H1 (cell line): Measurements from ENCODE around the gene CCDC192. TPM values are rescaled to one million over a fixed set of nuclear protein-coding genes. Genes with fewer than 3 reads are reported as not detected.

Experiments
- EZH2 ChIP-seq: fragments of 200-600 bp; sonication (generic); IDR thresholded peaks from 2 replicates; pipeline ENCODE4 v1.7.1; 2012; ENCODE audit warnings: low read depth, mild to moderate bottlenecking, moderate library complexity, low read length, inconsistent platforms; ENCODE audit not compliant: severe bottlenecking
- GABPA ChIP-seq: IDR thresholded peaks from 2 replicates; pipeline ENCODE4 v1.6.1; 2011; ENCODE audit warnings: mild to moderate bottlenecking, low read length, moderate library complexity, borderline replicate concordance; ENCODE audit not compliant: insufficient read depth
- HDAC2 ChIP-seq, 2 experiments: fragments of 300-600 bp in 1 of 2; sonication (generic) in 1 of 2; IDR thresholded peaks; 2 replicates each; pipeline ENCODE4 v1.6.1; 2011 to 2012; ENCODE audit warnings: low read depth in 2 of 2, low read length in 2 of 2, mild to moderate bottlenecking in 2 of 2, moderate library complexity in 2 of 2, borderline replicate concordance in 1 of 2, inconsistent platforms in 1 of 2
- JUND ChIP-seq: IDR thresholded peaks from 2 replicates; pipeline ENCODE4 v1.6.1; 2011; ENCODE audit warnings: mild to moderate bottlenecking, improper control_type of control experiment, low read length
- KDM5A ChIP-seq: fragments of 200-600 bp; IDR thresholded peaks from 2 replicates; pipeline ENCODE4 v1.7.1; 2012; ENCODE audit warnings: mild to moderate bottlenecking, low read length, inconsistent platforms, mixed read lengths
- RBBP5 ChIP-seq: IDR thresholded peaks from 2 replicates; pipeline ENCODE4 v1.7.1; 2012; ENCODE audit warnings: low read depth, mild to moderate bottlenecking, inconsistent platforms, low read length, moderate library complexity, borderline replicate concordance
- RXRA ChIP-seq: IDR thresholded peaks from 2 replicates; pipeline ENCODE4 v1.6.1; 2011; ENCODE audit warnings: low read depth, mild to moderate bottlenecking, low read length, moderate library complexity; ENCODE audit not compliant: insufficient read depth
- SIRT6 ChIP-seq: IDR thresholded peaks from one replicate; pipeline ENCODE4 v1.7.1; 2012; ENCODE audit warnings: low read length, inconsistent platforms
- SP2 ChIP-seq: IDR thresholded peaks from 2 replicates; pipeline ENCODE4 v1.6.1; 2012; ENCODE audit warnings: mild to moderate bottlenecking, low read length, inconsistent platforms
- TAF1 ChIP-seq: IDR thresholded peaks from 2 replicates; pipeline ENCODE4 v1.6.1; 2011; ENCODE audit warnings: mild to moderate bottlenecking, low read depth, low read length
- polyA plus RNA-seq, 7 experiments: library from polyadenylated mRNA; depleted of rRNA in 3 of 7; stranded (reverse) in 5 of 7; unstranded in 2 of 7; fragments of >200 nt in 5 of 7; fragments of 200-250 nt in 2 of 7; gene quantifications; 1 replicate in 5 of 7; 2 replicates in 1 of 7; 4 replicates in 1 of 7; pipeline versions ENCODE4 v1.2.1 to v1.2.3, GENCODE V29; 2011 to 2013; ENCODE audit warnings: missing spikeins in 2 of 7, mixed read lengths in 2 of 7
- total RNA-seq: library from RNA; stranded (reverse); fragmentation: NEBNext Ultra II Directional; extraction: Animal tissue kit (Norgen Biotek cat#: 25700); gene quantifications from 2 replicates; pipeline ENCODE4 v1.2.1, GENCODE V29; 2021
- TF ChIP-seq, protein P1 (sequence below): fragments of 300-600 bp; sonication (generic); IDR thresholded peaks from 2 replicates; pipeline ENCODE4 v1.7.1; 2012; ENCODE audit warnings: low read length, moderate library complexity, mild to moderate bottlenecking, inconsistent platforms; ENCODE audit not compliant: insufficient replicate concordance

CCDC192 gene
- total and polyA plus RNA-seq, 2 of the 8 experiments (the other 6 are each of a cell fraction or from before 2014, with no cell fraction given), result 0.61 TPM; not detected in 1

DNA sequence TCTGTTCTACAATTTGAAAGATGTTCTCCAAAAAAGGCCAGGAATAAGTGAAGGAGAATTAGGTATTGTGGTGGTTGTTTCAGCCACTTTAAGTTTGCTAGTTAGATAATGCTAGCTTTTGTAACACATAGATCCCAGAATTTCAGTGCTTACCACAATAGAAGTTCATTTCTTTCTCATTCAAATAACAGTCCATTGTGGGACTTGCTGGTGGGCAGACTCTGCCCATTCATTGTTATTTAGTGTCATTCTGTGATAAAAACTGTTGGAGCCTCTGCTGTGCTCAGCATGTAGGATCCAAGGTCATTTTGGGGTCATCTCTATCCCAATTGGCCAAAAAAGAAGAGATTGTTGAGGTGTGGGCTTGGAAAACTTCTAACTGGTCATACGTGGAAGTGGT lies 106.8 kb downstream of the CCDC192 start (continued):
- TF ChIP-seq, protein P1, sequence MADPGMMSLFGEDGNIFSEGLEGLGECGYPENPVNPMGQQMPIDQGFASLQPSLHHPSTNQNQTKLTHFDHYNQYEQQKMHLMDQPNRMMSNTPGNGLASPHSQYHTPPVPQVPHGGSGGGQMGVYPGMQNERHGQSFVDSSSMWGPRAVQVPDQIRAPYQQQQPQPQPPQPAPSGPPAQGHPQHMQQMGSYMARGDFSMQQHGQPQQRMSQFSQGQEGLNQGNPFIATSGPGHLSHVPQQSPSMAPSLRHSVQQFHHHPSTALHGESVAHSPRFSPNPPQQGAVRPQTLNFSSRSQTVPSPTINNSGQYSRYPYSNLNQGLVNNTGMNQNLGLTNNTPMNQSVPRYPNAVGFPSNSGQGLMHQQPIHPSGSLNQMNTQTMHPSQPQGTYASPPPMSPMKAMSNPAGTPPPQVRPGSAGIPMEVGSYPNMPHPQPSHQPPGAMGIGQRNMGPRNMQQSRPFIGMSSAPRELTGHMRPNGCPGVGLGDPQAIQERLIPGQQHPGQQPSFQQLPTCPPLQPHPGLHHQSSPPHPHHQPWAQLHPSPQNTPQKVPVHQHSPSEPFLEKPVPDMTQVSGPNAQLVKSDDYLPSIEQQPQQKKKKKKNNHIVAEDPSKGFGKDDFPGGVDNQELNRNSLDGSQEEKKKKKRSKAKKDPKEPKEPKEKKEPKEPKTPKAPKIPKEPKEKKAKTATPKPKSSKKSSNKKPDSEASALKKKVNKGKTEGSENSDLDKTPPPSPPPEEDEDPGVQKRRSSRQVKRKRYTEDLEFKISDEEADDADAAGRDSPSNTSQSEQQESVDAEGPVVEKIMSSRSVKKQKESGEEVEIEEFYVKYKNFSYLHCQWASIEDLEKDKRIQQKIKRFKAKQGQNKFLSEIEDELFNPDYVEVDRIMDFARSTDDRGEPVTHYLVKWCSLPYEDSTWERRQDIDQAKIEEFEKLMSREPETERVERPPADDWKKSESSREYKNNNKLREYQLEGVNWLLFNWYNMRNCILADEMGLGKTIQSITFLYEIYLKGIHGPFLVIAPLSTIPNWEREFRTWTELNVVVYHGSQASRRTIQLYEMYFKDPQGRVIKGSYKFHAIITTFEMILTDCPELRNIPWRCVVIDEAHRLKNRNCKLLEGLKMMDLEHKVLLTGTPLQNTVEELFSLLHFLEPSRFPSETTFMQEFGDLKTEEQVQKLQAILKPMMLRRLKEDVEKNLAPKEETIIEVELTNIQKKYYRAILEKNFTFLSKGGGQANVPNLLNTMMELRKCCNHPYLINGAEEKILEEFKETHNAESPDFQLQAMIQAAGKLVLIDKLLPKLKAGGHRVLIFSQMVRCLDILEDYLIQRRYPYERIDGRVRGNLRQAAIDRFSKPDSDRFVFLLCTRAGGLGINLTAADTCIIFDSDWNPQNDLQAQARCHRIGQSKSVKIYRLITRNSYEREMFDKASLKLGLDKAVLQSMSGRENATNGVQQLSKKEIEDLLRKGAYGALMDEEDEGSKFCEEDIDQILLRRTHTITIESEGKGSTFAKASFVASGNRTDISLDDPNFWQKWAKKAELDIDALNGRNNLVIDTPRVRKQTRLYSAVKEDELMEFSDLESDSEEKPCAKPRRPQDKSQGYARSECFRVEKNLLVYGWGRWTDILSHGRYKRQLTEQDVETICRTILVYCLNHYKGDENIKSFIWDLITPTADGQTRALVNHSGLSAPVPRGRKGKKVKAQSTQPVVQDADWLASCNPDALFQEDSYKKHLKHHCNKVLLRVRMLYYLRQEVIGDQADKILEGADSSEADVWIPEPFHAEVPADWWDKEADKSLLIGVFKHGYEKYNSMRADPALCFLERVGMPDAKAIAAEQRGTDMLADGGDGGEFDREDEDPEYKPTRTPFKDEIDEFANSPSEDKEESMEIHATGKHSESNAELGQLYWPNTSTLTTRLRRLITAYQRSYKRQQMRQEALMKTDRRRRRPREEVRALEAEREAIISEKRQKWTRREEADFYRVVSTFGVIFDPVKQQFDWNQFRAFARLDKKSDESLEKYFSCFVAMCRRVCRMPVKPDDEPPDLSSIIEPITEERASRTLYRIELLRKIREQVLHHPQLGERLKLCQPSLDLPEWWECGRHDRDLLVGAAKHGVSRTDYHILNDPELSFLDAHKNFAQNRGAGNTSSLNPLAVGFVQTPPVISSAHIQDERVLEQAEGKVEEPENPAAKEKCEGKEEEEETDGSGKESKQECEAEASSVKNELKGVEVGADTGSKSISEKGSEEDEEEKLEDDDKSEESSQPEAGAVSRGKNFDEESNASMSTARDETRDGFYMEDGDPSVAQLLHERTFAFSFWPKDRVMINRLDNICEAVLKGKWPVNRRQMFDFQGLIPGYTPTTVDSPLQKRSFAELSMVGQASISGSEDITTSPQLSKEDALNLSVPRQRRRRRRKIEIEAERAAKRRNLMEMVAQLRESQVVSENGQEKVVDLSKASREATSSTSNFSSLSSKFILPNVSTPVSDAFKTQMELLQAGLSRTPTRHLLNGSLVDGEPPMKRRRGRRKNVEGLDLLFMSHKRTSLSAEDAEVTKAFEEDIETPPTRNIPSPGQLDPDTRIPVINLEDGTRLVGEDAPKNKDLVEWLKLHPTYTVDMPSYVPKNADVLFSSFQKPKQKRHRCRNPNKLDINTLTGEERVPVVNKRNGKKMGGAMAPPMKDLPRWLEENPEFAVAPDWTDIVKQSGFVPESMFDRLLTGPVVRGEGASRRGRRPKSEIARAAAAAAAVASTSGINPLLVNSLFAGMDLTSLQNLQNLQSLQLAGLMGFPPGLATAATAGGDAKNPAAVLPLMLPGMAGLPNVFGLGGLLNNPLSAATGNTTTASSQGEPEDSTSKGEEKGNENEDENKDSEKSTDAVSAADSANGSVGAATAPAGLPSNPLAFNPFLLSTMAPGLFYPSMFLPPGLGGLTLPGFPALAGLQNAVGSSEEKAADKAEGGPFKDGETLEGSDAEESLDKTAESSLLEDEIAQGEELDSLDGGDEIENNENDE, result peak; percentile 77
- TF ChIP-seq TAF1 (no peak), KDM5A (no peak), EZH2 (no peak), RBBP5 (no peak), SP2 (no peak), GABPA (no peak), JUND (no peak), RXRA (0 out of 2 replicates have a peak, but pooled peaks have one; percentile 11), SIRT6 (no peak), HDAC2 (IDR thresholded peaks at IDR 0.05; ENCODE audit: borderline replicate concordance in 1 of 2, low read depth in 2 of 2, low read length in 2 of 2) (no peak)
